B cell (primary cell): ENCODE measurements around the gene ZNF622. TPM values are rescaled to one million over a fixed set of nuclear protein-coding genes. Genes with fewer than 3 reads are reported as not detected.

ENCODE experiments used
- ATAC-seq: fragments of 200-7000 bp; cut with Tn5 transposase; one replicate; pipeline ENCODE4 v1.10.0; 2021; ENCODE audit warnings: low read depth, mild to moderate bottlenecking, moderate number of reproducible peaks, moderate library complexity
- CTCF ChIA-PET: fragments of 350-600 bp; sonication (Branson Sonifier 250); formaldehyde crosslinking; loops from one replicate; lab custom pipeline; 2021; ENCODE audit warnings: antibody characterized with exemption, inconsistent platforms; lab: Charles Lee
- POLR2A ChIA-PET: fragments of 350-600 bp; sonication (Branson Sonifier 250); formaldehyde crosslinking; loops from one replicate; lab custom pipeline; 2021; ENCODE audit warnings: antibody characterized with exemption; lab: Charles Lee
- DNase-seq: peaks from one replicate; pipeline ENCODE4 v3.0.0; 2013
- H2AFZ ChIP-seq: 2 replicates; pipeline ENCODE4 v1.6.1; 2012; ENCODE audit warnings: mild to moderate bottlenecking, low read depth, low read length; ENCODE audit not compliant: insufficient read depth, poor library complexity, severe bottlenecking
- H3K27ac ChIP-seq, 2 donors: 1 replicate in 1 of 2; 2 replicates in 1 of 2; pipeline ENCODE4 v1.5.1; 2012 to 2013; ENCODE audit warnings: low read length in 2 of 2, mild to moderate bottlenecking in 2 of 2, moderate library complexity in 1 of 2
- H3K27me3 ChIP-seq, 4 experiments: fragments of 200-600 bp in 1 of 4; sonication (generic) in 1 of 4; replicated peaks in 1 of 4; 1 replicate in 2 of 4; 2 replicates in 2 of 4; pipeline versions ENCODE4 v1.6.1 to v1.7.0; 2013 to 2016; ENCODE audit warnings: low read length in 3 of 4, mild to moderate bottlenecking in 2 of 4, mixed read lengths in 1 of 4, moderate library complexity in 1 of 4; ENCODE audit not compliant: insufficient read depth in 4 of 4, control insufficient read depth in 3 of 4; ENCODE audit errors: control extremely low read depth in 1 of 4
- H3K36me3 ChIP-seq, 2 experiments: replicated peaks in 1 of 2; 1 replicate in 1 of 2; 2 replicates in 1 of 2; pipeline versions ENCODE4 v1.6.1 to v1.7.1; 2013; ENCODE audit warnings: low read length in 1 of 2; ENCODE audit not compliant: insufficient read depth in 2 of 2, control insufficient read depth in 1 of 2; ENCODE audit errors: control extremely low read depth in 1 of 2, extremely low read depth in 1 of 2
- H3K4me1 ChIP-seq, 2 donors: fragments of 200-600 bp in 1 of 2; sonication (generic) in 1 of 2; 1 replicate in 1 of 2; 2 replicates in 1 of 2; pipeline versions ENCODE4 v1.5.1 to v1.6.1; 2013 to 2017; ENCODE audit warnings: low read length in 2 of 2; ENCODE audit not compliant: control insufficient read depth in 2 of 2, insufficient read depth in 2 of 2
- H3K4me2 ChIP-seq: replicated peaks from 2 replicates; pipeline ENCODE3; 2012; ENCODE audit warnings: mild to moderate bottlenecking, low read depth, low read length; ENCODE audit not compliant: poor library complexity, severe bottlenecking
- H3K4me3 ChIP-seq, 5 experiments: fragments of 200-600 bp in 1 of 5; sonication (generic) in 1 of 5; 1 replicate in 3 of 5; 2 replicates in 2 of 5; pipeline versions ENCODE4 v1.5.1 to v1.7.0; 2011 to 2016; ENCODE audit warnings: low read length in 4 of 5, mild to moderate bottlenecking in 4 of 5, low read depth in 2 of 5, control low read depth in 1 of 5, moderate library complexity in 1 of 5; ENCODE audit not compliant: insufficient read depth in 1 of 5; ENCODE audit errors: control extremely low read depth in 1 of 5, extremely low read depth in 1 of 5
- H3K79me2 ChIP-seq: fragments of 200-600 bp; sonication (generic); one replicate; pipeline ENCODE4 v1.6.0; 2016; ENCODE audit warnings: low read length; ENCODE audit not compliant: control insufficient read depth, insufficient read depth
- H3K9ac ChIP-seq: fragments of 200-600 bp; sonication (generic); 2 replicates; pipeline ENCODE4 v1.6.1; 2017; ENCODE audit warnings: mild to moderate bottlenecking, low read length, moderate library complexity
- H3K9me3 ChIP-seq, 3 donors: one replicate each; pipeline versions ENCODE4 v1.6.1 to v1.7.1; 2013; ENCODE audit warnings: low read length in 2 of 3; ENCODE audit not compliant: control insufficient read depth in 2 of 3, insufficient read depth in 1 of 3; ENCODE audit errors: control extremely low read depth in 1 of 3
- H4K20me1 ChIP-seq: 2 replicates; pipeline ENCODE4 v1.6.0; 2012; ENCODE audit warnings: mild to moderate bottlenecking, low read length; ENCODE audit not compliant: insufficient read depth, control insufficient read depth, poor library complexity, severe bottlenecking
- H3K27ac Mint-ChIP-seq: one replicate; pipeline ENCODE4 v1.8.0; 2021; ENCODE audit warnings: mixed read lengths
- H3K27me3 Mint-ChIP-seq: one replicate; pipeline ENCODE4 v1.8.0; 2021; ENCODE audit warnings: mixed read lengths
- H3K4me1 Mint-ChIP-seq: one replicate; pipeline ENCODE4 v1.8.0; 2021; ENCODE audit warnings: mixed read lengths
- H3K4me3 Mint-ChIP-seq: one replicate; pipeline ENCODE4 v1.8.0; 2021; ENCODE audit warnings: mixed read lengths
- H3K9me3 Mint-ChIP-seq: one replicate; pipeline ENCODE4 v1.8.0; 2022; ENCODE audit warnings: mixed read lengths; ENCODE audit not compliant: insufficient read depth
- CTCF ChIP-seq: fragments of 200-600 bp; IDR thresholded peaks from one replicate; pipeline ENCODE4 v1.8.0; 2022; ENCODE audit warnings: antibody characterized with exemption, mild to moderate bottlenecking
- EZH2 ChIP-seq: IDR thresholded peaks from 2 replicates; pipeline ENCODE4 v1.6.1; 2012; ENCODE audit warnings: borderline replicate concordance, low read depth, mild to moderate bottlenecking, moderate library complexity, low read length; ENCODE audit not compliant: insufficient read depth, poor library complexity, severe bottlenecking
- WGBS: methylation state at CpG from one replicate; pipeline ENCODE4 v1.1.5; 2013; ENCODE audit warnings: missing lambda C conversion rate; ENCODE audit not compliant: insufficient coverage; 5-methylcytosine and 5-hydroxymethylcytosine counted together
- intact Hi-C: fragments of 100-400 bp; cut with micrococcal nuclease; formaldehyde crosslinking; loops from one replicate; pipeline ENCODE4 v1.10.0; 2022
- polyA plus RNA-seq: library from polyadenylated mRNA; depleted of rRNA; stranded (reverse); fragments of >200 nt; gene quantifications from 2 replicates; pipeline ENCODE4 v1.2.3, GENCODE V29; 2012
- total RNA-seq, 2 donors: library from RNA; stranded (reverse); fragments of 120-200 nt in 1 of 2; gene quantifications; 1 replicate in 1 of 2; 2 replicates in 1 of 2; pipeline versions ENCODE4 v1.2.3 to v1.2.4, GENCODE V29; 2013 to 2022

Gene ZNF622
- total and polyA plus RNA-seq, 2 donors (not counting 1 experiment from before 2014, with no cell fraction given), result 7.5 to 37.1 TPM

DNA sequence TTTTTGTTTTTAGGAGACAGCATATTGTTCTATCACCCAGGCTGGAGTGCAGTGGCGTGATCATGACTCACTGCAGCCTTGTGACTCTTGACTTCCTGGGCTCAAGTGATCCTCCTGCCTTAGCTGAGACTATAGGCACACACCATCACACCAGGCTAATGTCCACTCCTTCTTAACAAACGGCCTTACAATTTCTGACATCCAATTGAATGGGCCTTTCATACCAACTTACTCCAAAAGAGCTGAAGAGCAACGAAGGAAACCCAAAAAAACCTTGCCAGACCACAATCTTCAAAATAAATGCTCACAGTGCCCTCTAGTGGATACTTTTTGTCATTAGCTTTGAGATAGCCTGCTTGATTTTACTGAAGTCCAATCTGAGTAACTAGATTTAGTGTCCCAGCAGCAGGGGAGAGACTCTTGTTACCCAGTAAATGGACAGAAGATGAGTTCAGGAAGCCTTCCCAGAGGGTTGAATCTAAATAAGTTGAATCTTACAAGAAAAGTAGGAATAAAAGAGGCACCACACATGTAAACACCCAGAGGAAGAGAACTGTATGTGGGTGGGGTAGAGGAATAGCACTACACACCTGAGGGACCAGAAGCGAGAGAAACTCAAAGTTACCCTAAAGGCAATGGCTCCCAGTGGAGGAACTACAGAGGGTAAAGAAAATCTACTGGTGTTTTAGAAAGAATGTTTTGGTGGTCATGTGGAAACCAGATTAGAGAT, 9.3 kb downstream of the ZNF622 start:
- ChIA-PET CTCF (interaction anchor here (0.7 to 3.1 kb wide), 21 partner anchors 8 to 1353 kb away, joined by 3 to 18 read pairs (median 5); no protein-coding TSS in a partner anchor), POLR2A (interaction anchor here (1.0 to 1.3 kb wide), 2 partner anchors 9 to 10 kb away, joined by 3 to 4 read pairs; no protein-coding TSS in a partner anchor)
- ATAC-seq (peak; percentile 51), DNase-seq (peak; percentile 74)
- H3K36me3 ChIP-seq, result peaks cover 22 to 76% of the 10 kb centered on the region in 2 experiments
- H3K27ac Mint-ChIP-seq, result peak overlapping the region; percentile 70
- peak overlapping the region; percentile 61 for H3K4me3 Mint-ChIP-seq
- intact Hi-C loops, result loop anchor here (1.0 to 5.0 kb wide), 2 partner anchors 9 to 1349 kb away; partner anchors contain the start of gene ZNF622
- H3K4me2 ChIP-seq, result no peak overlapping the region
- peak overlapping the region in 1 of 2 donors; percentile 57 for H3K27ac ChIP-seq
- H3K4me3 ChIP-seq, result no peak overlapping the region
- TF ChIP-seq CTCF (peak; percentile 83), EZH2 (no peak)
- H3K9me3 ChIP-seq, result no peaks in the 10 kb centered on the region
- peaks cover 49% of the 10 kb centered on the region for H3K4me1 Mint-ChIP-seq
- peaks cover 10 to 12% of the 10 kb centered on the region in 2 donors for H3K4me1 ChIP-seq
- peaks cover 41% of the 10 kb centered on the region for H3K79me2 ChIP-seq
- H3K27me3 ChIP-seq, result no peaks in the 10 kb centered on the region
- H3K9me3 Mint-ChIP-seq, result no peaks in the 10 kb centered on the region
- no peak overlapping the region for H3K9ac ChIP-seq
- H3K27me3 Mint-ChIP-seq, result no peaks in the 10 kb centered on the region
- H4K20me1 ChIP-seq, result peaks cover 56% of the 10 kb centered on the region
- H2AFZ ChIP-seq, result peak overlapping the region; percentile 4
- WGBS, result 41% methylated on average over 3 of the region's 4 CpGs

DNA sequence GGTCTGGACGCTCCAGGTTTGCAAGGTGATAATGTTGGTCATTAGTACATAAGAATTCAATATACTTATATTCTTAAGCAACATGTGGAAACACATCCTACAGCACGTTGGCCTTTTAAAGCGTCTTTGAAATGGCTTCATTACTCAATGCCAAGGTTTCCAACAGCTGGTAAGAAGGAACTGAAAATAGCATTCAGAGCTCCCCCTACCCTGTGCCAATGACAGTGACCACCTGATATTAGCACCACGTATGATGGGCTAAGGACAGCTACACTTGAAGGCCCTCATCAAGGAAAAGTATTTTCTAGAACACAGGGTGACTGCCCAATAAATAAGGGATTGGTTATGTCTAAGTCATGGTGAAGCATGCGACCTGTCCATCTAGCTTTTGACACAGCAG, 9.9 kb downstream of the ZNF622 start:
- Mint-ChIP-seq H3K9me3 (no peaks in the 10 kb centered on the region), H3K27ac (peak overlapping the region; percentile 70), H3K4me1 (peaks cover 43% of the 10 kb centered on the region), H3K4me3 (peak overlapping the region; percentile 61), H3K27me3 (no peaks in the 10 kb centered on the region)
- TF ChIP-seq CTCF (no peak), EZH2 (no peak)
- Histone ChIP-seq H3K36me3 (peaks cover 25 to 76% of the 10 kb centered on the region in 2 experiments), H2AFZ (no peak overlapping the region), H3K4me2 (no peak overlapping the region), H3K9ac (no peak overlapping the region), H3K27me3 (no peaks in the 10 kb centered on the region), H3K4me3 (no peak overlapping the region), H4K20me1 (peaks cover 50% of the 10 kb centered on the region), H3K4me1 (peaks cover 7 to 9% of the 10 kb centered on the region in 2 donors), H3K9me3 (no peaks in the 10 kb centered on the region), H3K27ac (no peak overlapping the region), H3K79me2 (peaks cover 35% of the 10 kb centered on the region)
- 17% methylated on average over 2 of the region's 5 CpGs for WGBS
- ChIA-PET POLR2A (interaction anchor here (1.0 to 1.3 kb wide), 2 partner anchors 9 to 10 kb away, joined by 3 to 4 read pairs; no protein-coding TSS in a partner anchor), CTCF (interaction anchor here (0.9 to 3.1 kb wide), 19 partner anchors 8 to 1353 kb away, joined by 3 to 18 read pairs (median 6); no protein-coding TSS in a partner anchor)
- DNase-seq (peak; percentile 15), ATAC-seq (no peak)
- intact Hi-C loops, result loop anchor here (1.0 to 5.0 kb wide), 2 partner anchors 10 to 1348 kb away; partner anchors contain the start of gene ZNF622
